Measurements from ENCODE around the gene MGAT4B. TPM values are rescaled to one million over a fixed set of nuclear protein-coding genes. Genes with fewer than 3 reads are reported as not detected.

MGAT4B gene
- total and polyA plus RNA-seq, 4 donors: 42.0 to 156 (median 83.7) TPM

GRCh38 chr5:179802207-179802883 is 4.3 kb downstream of the MGAT4B start:
- Histone ChIP-seq H3K36me3 (ENCODE audit: control insufficient read depth in 4 of 4, insufficient read depth in 3 of 4, low read depth in 1 of 4, low read length in 3 of 4) (peaks cover 15 to 29% (median 25%) of the 10 kb centered on the region in 4 donors), H3K4me3 (ENCODE audit: low read depth in 1 of 3, low read length in 3 of 3) (peak overlapping the region in 1 of 3 donors; percentile 7), H3K9me3 (ENCODE audit: control insufficient read depth in 4 of 4, low read length in 3 of 4) (no peaks in the 10 kb centered on the region), H3K27ac (ENCODE audit: low read depth in 1 of 2, low read length in 2 of 2) (peak overlapping the region; percentile 78 to 89), H3K9ac (ENCODE audit: low read depth in 1 of 2, low read length in 2 of 2) (no peak overlapping the region), H3K27me3 (ENCODE audit: control insufficient read depth in 4 of 4, insufficient read depth in 4 of 4, low read length in 3 of 4) (no peaks in the 10 kb centered on the region), H3K4me1 (ENCODE audit: control insufficient read depth in 4 of 4, insufficient read depth in 4 of 4, low read length in 3 of 4) (peaks cover 17 to 44% (median 32%) of the 10 kb centered on the region in 4 donors)
- DNase-seq (ENCODE audit: low spot score): no peak
- TF ChIP-seq RAD21 (IDR thresholded peaks at IDR 0.05) (no peak), GABPA (IDR thresholded peaks at IDR 0.05 in 1 of 2, conservative IDR thresholded peaks at IDR 0.05 in 1 of 2) (no peak), HNF4G (IDR thresholded peaks at IDR 0.05) (no peak), JUND (IDR thresholded peaks at IDR 0.05) (no peak), RXRA (IDR thresholded peaks at IDR 0.05) (no peak), MAX (IDR thresholded peaks at IDR 0.05) (no peak), FOXA2 (IDR thresholded peaks at IDR 0.05) (no peak), SP1 (IDR thresholded peaks at IDR 0.05) (no peak), NR2F2 (IDR thresholded peaks at IDR 0.05) (no peak)
- TF ChIP-seq, protein P1, sequence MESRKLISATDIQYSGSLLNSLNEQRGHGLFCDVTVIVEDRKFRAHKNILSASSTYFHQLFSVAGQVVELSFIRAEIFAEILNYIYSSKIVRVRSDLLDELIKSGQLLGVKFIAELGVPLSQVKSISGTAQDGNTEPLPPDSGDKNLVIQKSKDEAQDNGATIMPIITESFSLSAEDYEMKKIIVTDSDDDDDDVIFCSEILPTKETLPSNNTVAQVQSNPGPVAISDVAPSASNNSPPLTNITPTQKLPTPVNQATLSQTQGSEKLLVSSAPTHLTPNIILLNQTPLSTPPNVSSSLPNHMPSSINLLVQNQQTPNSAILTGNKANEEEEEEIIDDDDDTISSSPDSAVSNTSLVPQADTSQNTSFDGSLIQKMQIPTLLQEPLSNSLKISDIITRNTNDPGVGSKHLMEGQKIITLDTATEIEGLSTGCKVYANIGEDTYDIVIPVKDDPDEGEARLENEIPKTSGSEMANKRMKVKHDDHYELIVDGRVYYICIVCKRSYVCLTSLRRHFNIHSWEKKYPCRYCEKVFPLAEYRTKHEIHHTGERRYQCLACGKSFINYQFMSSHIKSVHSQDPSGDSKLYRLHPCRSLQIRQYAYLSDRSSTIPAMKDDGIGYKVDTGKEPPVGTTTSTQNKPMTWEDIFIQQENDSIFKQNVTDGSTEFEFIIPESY (IDR thresholded peaks at IDR 0.05): no peak
- WGBS: 49% methylated on average over 19 of the region's 19 CpGs

- H3K27me3 ChIP-seq (ENCODE audit: control insufficient read depth in 4 of 4, insufficient read depth in 4 of 4, low read length in 3 of 4): no peaks in the 10 kb centered on the region
- H3K36me3 ChIP-seq (ENCODE audit: control insufficient read depth in 4 of 4, insufficient read depth in 3 of 4, low read depth in 1 of 4, low read length in 3 of 4): peaks cover 19 to 31% (median 25%) of the 10 kb centered on the region in 4 donors
- 63% methylated on average over 67 of the region's 67 CpGs for WGBS
- peak; percentile 89 for DNase-seq (ENCODE audit: low spot score)
- H3K4me1 ChIP-seq (ENCODE audit: control insufficient read depth in 4 of 4, insufficient read depth in 4 of 4, low read length in 3 of 4): peaks cover 17 to 52% (median 34%) of the 10 kb centered on the region in 4 donors
- H3K9me3 ChIP-seq (ENCODE audit: control insufficient read depth in 4 of 4, low read length in 3 of 4): no peaks in the 10 kb centered on the region
- H3K4me3 ChIP-seq (ENCODE audit: low read depth in 1 of 3, low read length in 3 of 3): no peak overlapping the region
- TF ChIP-seq, protein P2, sequence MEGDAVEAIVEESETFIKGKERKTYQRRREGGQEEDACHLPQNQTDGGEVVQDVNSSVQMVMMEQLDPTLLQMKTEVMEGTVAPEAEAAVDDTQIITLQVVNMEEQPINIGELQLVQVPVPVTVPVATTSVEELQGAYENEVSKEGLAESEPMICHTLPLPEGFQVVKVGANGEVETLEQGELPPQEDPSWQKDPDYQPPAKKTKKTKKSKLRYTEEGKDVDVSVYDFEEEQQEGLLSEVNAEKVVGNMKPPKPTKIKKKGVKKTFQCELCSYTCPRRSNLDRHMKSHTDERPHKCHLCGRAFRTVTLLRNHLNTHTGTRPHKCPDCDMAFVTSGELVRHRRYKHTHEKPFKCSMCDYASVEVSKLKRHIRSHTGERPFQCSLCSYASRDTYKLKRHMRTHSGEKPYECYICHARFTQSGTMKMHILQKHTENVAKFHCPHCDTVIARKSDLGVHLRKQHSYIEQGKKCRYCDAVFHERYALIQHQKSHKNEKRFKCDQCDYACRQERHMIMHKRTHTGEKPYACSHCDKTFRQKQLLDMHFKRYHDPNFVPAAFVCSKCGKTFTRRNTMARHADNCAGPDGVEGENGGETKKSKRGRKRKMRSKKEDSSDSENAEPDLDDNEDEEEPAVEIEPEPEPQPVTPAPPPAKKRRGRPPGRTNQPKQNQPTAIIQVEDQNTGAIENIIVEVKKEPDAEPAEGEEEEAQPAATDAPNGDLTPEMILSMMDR (IDR thresholded peaks at IDR 0.05; ENCODE audit: low read depth, low read length, missing input control): peak; percentile 69
- peak in 1 of 2 donors; percentile 42 for TF ChIP-seq RXRA (IDR thresholded peaks at IDR 0.05)
- peak; percentile 85 to 88 for TF ChIP-seq RAD21 (IDR thresholded peaks at IDR 0.05)
- TF ChIP-seq FOXA2 (IDR thresholded peaks at IDR 0.05): no peak
- peak overlapping the region; percentile 78 to 89 for H3K27ac ChIP-seq (ENCODE audit: low read depth in 1 of 2, low read length in 2 of 2)
- H3K9ac ChIP-seq (ENCODE audit: low read depth in 1 of 2, low read length in 2 of 2): no peak overlapping the region
Observed at GRCh38 chr5:179801304-179802206, 5.1 kb downstream of the MGAT4B start.
